ENCODE results near the gene BDH1.
"Not testable (repeated sequence)": the region's sequence is repeated elsewhere in the genome, so short reads cannot be mapped to it uniquely, and the experiment has no call there.

- TF ChIP-seq, protein P1, sequence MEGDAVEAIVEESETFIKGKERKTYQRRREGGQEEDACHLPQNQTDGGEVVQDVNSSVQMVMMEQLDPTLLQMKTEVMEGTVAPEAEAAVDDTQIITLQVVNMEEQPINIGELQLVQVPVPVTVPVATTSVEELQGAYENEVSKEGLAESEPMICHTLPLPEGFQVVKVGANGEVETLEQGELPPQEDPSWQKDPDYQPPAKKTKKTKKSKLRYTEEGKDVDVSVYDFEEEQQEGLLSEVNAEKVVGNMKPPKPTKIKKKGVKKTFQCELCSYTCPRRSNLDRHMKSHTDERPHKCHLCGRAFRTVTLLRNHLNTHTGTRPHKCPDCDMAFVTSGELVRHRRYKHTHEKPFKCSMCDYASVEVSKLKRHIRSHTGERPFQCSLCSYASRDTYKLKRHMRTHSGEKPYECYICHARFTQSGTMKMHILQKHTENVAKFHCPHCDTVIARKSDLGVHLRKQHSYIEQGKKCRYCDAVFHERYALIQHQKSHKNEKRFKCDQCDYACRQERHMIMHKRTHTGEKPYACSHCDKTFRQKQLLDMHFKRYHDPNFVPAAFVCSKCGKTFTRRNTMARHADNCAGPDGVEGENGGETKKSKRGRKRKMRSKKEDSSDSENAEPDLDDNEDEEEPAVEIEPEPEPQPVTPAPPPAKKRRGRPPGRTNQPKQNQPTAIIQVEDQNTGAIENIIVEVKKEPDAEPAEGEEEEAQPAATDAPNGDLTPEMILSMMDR (IDR thresholded peaks at IDR 0.05), result not testable (repeated sequence)
- TF ChIP-seq POLR2AphosphoS5 (IDR thresholded peaks at IDR 0.05), result not testable (repeated sequence)
These were observed 13.7 kb upstream of the BDH1 start for GRCh38 chr3:197569433-197569832.

Measured in breast epithelium (tissue), 3 donors.